Measurements from ENCODE around the gene DGCR8.

The DGCR8 gene

GRCh38 chr22:20109411-20110358 is 29.6 kb downstream of the DGCR8 start:
- DNase-seq (ENCODE audit: low spot score), result no peak

GRCh38 chr22:20110359-20110985 is 30.4 kb downstream of the DGCR8 start:
- DNase-seq (ENCODE audit: low spot score), result no peak

- DNase-seq (ENCODE audit: low spot score), result peak; percentile 60
Observed at GRCh38 chr22:20111045-20111688, 31.1 kb downstream of the DGCR8 start.

GRCh38 chr22:20111689-20112622 is 31.9 kb downstream of the DGCR8 start:
- no peak for DNase-seq (ENCODE audit: low spot score)

GRCh38 chr22:20112623-20113511 is 32.8 kb downstream of the DGCR8 start:
- DNase-seq (ENCODE audit: low spot score), result no peak

GRCh38 chr22:20113551-20114310 is 33.7 kb downstream of the DGCR8 start:
- DNase-seq (ENCODE audit: low spot score), result no peak

GRCh38 chr22:20114506-20115475 is 34.8 kb downstream of the DGCR8 start:
- DNase-seq (ENCODE audit: low spot score), result no peak

- no peak for DNase-seq (ENCODE audit: low spot score)
Observed at GRCh38 chr22:20115691-20116375, 35.8 kb downstream of the DGCR8 start, which contains the start of gene RANBP1. Gene RANBP1, plus strand, starts transcription at chr22:20116104. Its CDS starts 81 bp downstream, at chr22:20116185.

GRCh38 chr22:20116376-20116950 is 36.4 kb downstream of the DGCR8 start:
- DNase-seq (ENCODE audit: low spot score), result no peak

GRCh38 chr22:20116951-20117632 is 37.1 kb downstream of the DGCR8 start, which contains the start of gene TRMT2A:
Gene TRMT2A, minus strand, starts transcription at chr22:20117226. Its CDS starts 320 bp downstream, at chr22:20116906.
- DNase-seq (ENCODE audit: low spot score), result peak; percentile 97

- no peak for DNase-seq (ENCODE audit: low spot score)
Observed at GRCh38 chr22:20117633-20118299, 37.7 kb downstream of the DGCR8 start.

GRCh38 chr22:20118300-20119020 is 38.4 kb downstream of the DGCR8 start:
- no peak for DNase-seq (ENCODE audit: low spot score)

GRCh38 chr22:20121856-20122415 is 41.9 kb downstream of the DGCR8 start:
- DNase-seq (ENCODE audit: low spot score), result no peak

- no peak for DNase-seq (ENCODE audit: low spot score)
Observed at GRCh38 chr22:20123366-20124082, 43.5 kb downstream of the DGCR8 start.

All from SK-N-DZ (cell line).